NOMO-1 treated with dmso at 0.1 percent for 144 hours (cell line): ENCODE results near the gene TMEM178B.
"Not testable (repeated sequence)": the region's sequence is repeated elsewhere in the genome, so short reads cannot be mapped to it uniquely, and the experiment has no call there.

Experiments used
- DNase-seq: peaks from one replicate; lab custom pipeline; 2025; ENCODE audit not compliant: unreplicated experiment; lab: John Stamatoyannopoulos, UW

TMEM178B gene

GRCh38 chr7:141181812-141182211, 107.9 kb downstream of the TMEM178B start:
- DNase-seq: no peak

- no peak for DNase-seq
Observed at GRCh38 chr7:141184532-141185190, 110.8 kb downstream of the TMEM178B start.

DNA sequence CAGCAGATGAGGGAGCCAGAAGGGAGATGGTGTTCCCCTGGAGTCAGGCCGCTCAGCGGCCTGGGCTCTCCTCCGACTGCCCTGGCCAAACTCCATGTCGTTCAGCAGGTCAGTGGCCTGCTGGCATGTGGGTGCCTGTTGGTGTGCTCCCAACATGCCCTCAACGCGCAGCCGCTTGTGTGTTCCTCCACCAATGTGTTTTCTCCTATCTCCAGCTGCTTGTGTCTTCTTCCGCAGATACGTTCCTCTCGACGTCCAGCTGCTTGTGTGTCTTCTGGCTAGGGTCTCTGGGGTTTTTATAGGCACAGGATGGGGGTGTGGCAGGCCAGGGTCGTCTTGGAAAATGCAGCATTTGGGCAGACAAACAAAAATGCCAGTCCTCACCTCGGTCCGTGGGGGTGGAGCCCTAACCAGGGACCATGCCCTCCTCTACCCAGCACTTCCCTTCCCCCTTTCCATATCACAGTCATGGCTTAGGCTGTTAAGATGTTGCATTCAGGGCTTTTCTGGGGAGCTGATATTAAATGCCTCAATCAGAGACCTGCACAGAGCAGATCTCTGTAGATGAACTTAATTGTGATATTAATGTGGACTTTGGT, 111.6 kb downstream of the TMEM178B start:
- no peak for DNase-seq

GRCh38 chr7:141189231-141189630, 115.4 kb downstream of the TMEM178B start:
- DNase-seq: no peak

- DNase-seq: no peak
Observed at GRCh38 chr7:141190495-141190894, 116.6 kb downstream of the TMEM178B start.

GRCh38 chr7:141191277-141191676, 117.4 kb downstream of the TMEM178B start:
- DNase-seq: no peak

DNA sequence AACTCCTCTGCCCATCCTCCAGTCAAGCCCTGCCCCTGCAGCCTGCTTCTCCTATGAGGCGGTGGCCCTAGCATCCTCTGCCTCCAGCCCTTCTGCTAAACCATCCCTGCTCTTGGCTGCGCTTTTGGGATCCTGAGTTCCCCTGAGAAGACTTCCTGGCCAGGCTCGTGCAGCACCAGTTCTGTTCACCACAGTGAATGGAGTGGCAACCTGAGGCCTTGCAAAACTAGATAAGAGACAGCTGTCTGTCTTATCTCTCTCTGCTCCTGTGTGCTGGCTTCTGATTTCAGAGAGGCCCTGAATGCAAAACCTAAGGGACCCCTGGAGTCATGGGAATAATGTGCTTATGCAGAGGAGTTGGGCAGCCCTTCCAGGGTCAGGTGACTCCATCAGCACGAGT, 119.2 kb downstream of the TMEM178B start:
- DNase-seq: no peak

- not testable (repeated sequence) for DNase-seq
Observed at GRCh38 chr7:141195722-141196121, 121.9 kb downstream of the TMEM178B start.

- DNase-seq: no peak
Observed at GRCh38 chr7:141198194-141198958, 124.5 kb downstream of the TMEM178B start.

DNA sequence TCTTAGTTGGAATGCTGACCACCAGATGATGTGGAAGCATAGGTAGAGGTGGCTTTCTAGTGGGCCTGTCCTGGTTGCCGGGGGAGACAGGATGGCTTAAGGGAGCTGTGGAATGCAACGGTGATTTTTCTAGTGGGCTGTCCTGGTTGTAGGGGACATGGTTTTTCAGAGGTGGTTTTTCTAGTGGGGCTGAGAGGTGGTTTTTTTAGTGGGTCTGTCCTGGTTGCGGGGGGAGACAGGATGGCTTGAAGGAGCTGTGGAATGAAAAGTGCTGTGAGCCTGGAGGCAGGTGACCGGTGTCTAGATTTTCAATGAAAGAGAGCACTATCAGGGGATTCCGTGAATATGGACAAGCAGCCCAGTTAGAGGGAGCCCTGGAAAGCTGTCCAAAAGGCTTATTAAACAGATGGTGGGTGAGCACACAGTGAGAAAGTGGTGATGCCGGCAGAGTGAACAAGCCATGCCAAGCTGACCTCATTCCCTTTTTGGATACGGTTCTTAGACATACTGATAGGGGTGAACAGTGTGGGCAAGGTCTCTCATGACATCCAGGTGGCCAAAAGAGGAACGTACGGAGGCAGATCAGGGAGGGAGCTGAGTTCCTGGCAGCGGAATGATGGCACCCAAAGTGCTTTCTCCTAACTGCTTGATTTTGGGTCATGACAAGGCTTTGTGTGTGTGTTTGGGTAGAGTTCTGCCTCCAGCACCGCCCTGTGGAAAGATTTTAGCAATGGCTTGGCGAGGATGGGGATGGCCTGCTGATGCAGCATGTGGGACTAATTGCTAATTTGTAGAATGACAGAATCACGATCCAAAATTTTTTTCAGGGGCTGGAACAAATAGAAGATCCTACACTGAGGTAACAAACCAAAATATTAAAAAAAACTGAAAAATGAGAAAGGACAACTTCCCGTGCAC, 126.6 kb downstream of the TMEM178B start:
- no peak for DNase-seq

GRCh38 chr7:141201145-141201885, 127.5 kb downstream of the TMEM178B start:
- DNase-seq: no peak

- DNase-seq: no peak
Observed at GRCh38 chr7:141202535-141202934, 128.7 kb downstream of the TMEM178B start.

DNA sequence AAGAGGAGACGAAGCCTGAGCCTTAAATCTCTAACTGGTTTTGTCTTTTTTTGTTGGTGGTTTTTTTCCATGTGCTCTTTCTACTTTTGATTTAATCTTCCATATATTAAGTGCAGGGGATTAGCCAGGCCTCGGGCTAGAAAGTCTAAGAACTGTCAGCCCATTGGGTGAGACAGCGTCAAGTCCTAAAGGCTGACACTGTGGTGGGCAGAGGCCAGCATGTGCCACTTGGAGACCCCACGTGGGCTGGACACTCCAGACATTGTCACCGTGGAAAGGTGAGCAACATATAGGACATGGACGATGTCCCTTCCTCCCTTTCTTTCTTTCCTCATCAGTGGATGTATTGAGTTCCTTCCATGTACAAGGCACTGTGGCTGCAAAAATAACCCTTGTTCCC, 129.3 kb downstream of the TMEM178B start:
- DNase-seq: no peak

DNA sequence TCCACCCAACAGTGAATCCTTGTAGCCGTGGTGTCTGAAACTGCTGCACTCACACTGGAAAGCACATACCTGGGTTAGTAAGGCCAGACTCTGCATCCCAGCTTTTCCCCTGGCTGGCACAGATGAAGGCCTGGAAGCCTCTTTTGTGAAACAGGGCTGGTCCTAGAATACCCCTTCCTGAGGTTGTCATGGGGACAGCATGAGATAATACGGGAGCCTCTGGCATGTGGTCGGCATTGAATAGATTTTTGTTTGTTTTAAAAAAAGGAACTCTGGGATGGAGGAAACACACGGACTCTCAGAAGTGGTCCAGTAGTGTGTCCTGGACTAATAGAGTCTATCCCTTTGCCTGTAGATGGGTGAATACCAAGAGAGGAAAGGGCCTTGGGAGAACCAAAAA, 129.7 kb downstream of the TMEM178B start:
- no peak for DNase-seq

GRCh38 chr7:141207661-141208060, 133.8 kb downstream of the TMEM178B start:
- no peak for DNase-seq

DNA sequence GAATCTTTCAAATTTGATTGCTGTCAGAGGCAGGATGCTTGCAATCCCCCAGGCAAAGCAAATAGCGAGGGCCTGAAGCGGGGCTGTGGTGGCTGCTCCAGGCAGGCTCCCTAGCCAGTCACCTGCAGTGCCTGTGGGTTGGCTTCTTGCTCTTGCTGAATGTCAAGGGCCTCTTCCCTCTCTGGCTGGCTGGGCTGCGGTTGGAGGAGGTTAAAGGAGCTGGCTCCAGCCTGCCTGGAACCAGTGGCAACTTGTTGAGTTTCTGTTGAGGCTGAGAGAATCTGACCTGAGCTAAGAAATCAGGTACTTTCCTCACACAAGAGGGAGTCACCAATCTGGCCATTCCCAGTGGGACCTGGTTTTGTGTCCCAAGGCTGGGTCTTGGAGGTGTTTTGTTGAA, 134.7 kb downstream of the TMEM178B start:
- no peak for DNase-seq

DNA sequence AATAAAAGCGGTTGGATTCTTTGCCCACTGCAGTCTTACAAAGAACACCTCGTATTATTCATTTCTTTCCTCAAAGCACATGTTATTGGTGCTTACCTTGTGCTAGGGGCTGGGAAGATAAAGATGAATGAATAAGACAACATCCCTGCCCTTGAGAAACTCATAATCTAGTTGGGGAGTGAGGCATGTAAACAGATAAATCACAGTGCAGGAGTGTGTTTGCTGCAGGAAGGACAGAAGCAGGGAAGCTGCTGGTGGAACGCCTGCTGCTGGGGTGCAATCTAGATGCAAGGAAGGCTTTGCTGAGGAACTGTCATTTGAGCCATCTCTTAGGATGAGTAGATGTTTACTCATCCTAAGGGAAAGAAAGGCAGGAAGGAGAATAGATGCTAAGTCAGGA, 135.6 kb downstream of the TMEM178B start:
- DNase-seq: no peak

DNA sequence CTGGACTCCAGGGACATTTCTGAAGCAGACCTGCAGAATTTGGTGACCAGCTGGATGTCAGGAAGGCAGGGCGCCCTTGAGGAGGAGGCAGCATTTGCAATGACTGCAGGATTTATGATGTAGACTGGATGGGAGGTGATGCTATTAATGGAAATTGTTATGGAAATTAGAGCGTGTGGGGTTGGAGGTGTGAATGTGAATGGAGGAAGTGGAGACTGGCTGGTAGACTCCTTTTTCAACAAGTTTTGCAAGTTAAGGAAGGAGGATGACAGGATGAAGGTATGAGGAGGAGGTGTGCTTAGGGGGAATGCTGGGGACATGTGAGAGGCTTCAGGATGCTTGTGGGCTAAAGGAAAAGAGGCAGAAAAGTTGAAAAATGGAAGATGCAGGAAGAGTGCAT, 137.0 kb downstream of the TMEM178B start:
- no peak for DNase-seq

DNA sequence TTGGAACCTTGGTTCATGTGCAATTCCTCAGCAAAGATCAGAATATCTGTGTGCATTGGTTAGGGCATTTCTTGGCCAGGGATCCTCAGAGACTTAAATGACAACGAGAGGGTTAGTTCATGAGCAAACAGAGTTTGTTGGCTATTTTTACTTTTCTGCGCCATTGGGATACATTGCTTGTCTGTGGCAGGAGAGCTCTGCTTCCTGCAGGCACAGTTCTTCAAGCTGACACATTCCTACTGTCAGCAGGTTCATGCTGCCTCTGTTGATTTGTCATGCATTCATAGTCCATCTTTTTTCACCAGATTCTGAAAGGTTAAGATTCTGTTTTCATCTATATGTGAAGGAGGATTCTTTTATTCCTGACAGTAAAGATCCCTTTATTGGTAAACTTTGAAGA, 139.4 kb downstream of the TMEM178B start:
- no peak for DNase-seq

DNA sequence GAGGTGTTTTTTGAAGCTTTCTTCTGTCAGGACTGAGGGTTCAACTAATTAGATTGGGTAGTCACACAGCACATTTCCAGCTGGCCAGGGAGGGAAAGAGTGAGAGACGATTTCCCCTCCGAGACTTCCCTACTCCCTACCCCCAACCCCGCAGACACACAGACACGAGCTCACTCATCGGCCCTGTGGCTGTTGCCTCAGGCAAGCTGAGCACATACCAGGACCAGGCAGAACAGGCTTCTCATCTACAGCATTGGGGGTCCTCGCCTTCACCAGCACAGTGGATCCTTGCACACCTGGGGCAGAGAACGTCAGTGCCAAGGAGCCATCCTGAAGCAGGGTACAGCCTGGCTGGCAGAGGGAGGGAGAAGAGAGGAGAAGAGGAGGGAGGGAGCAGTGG, 144.1 kb downstream of the TMEM178B start:
- no peak for DNase-seq

GRCh38 chr7:141218941-141219340, 145.1 kb downstream of the TMEM178B start:
- DNase-seq: no peak
